Astrocyte (in vitro differentiated cells and primary cell): Measurements from ENCODE around the gene DPH1. TPM values are rescaled to one million over a fixed set of nuclear protein-coding genes. Genes with fewer than 3 reads are reported as not detected.

Source experiments
- DNase-seq: peaks from one replicate; pipeline ENCODE4 v3.0.0-alpha.2; 2010; ENCODE audit warnings: low read depth
- FAIRE-seq: peaks from 2 replicates; lab custom pipeline; 2011; peaks lifted over from hg19 to GRCh38; lab: Jason Lieb, UNC
- H2AFZ ChIP-seq: 2 replicates; pipeline ENCODE4 v1.6.0; 2012; ENCODE audit warnings: low read depth, low read length, inconsistent platforms
- H3K27ac ChIP-seq: 2 replicates; pipeline ENCODE4 v1.5.1; 2011; ENCODE audit warnings: low read depth, low read length, inconsistent platforms
- H3K27me3 ChIP-seq: 2 replicates; pipeline ENCODE4 v1.6.0; 2011; ENCODE audit warnings: low read length, inconsistent platforms; ENCODE audit not compliant: insufficient read depth
- H3K36me3 ChIP-seq: 2 replicates; pipeline ENCODE4 v1.5.1; 2011; ENCODE audit warnings: low read length, inconsistent platforms; ENCODE audit not compliant: insufficient read depth
- H3K4me1 ChIP-seq: 2 replicates; pipeline ENCODE4 v1.5.1; 2011; ENCODE audit warnings: low read length, inconsistent platforms; ENCODE audit not compliant: insufficient read depth
- H3K4me2 ChIP-seq: 2 replicates; pipeline ENCODE4 v1.6.0; 2012; ENCODE audit warnings: low read length, inconsistent platforms
- H3K4me3 ChIP-seq: 2 replicates; pipeline ENCODE4 v1.5.1; 2011; ENCODE audit warnings: low read depth, mild to moderate bottlenecking, low read length, inconsistent platforms; ENCODE audit not compliant: insufficient read depth
- H3K79me2 ChIP-seq: 2 replicates; pipeline ENCODE4 v1.6.0; 2012; ENCODE audit warnings: mild to moderate bottlenecking, low read length, inconsistent platforms; ENCODE audit not compliant: insufficient read depth
- H3K9ac ChIP-seq: 2 replicates; pipeline ENCODE4 v1.6.0; 2012; ENCODE audit warnings: mild to moderate bottlenecking, low read length, inconsistent platforms
- H3K9me3 ChIP-seq: 2 replicates; pipeline ENCODE4 v1.5.1; 2012; ENCODE audit warnings: low read depth, mild to moderate bottlenecking, low read length, inconsistent platforms; ENCODE audit not compliant: insufficient read depth
- H4K20me1 ChIP-seq: 2 replicates; pipeline ENCODE4 v1.6.0; 2012; ENCODE audit warnings: low read length, inconsistent platforms; ENCODE audit not compliant: insufficient read depth
- H3K27ac Mint-ChIP-seq: one replicate; pipeline ENCODE4 v1.8.0; 2021; ENCODE audit warnings: mild to moderate bottlenecking, mixed read lengths; ENCODE audit not compliant: unreplicated experiment
- H3K27me3 Mint-ChIP-seq: one replicate; pipeline ENCODE4 v1.8.0; 2021; ENCODE audit warnings: low read depth, mixed read lengths; ENCODE audit not compliant: unreplicated experiment
- H3K36me3 Mint-ChIP-seq: one replicate; pipeline ENCODE4 v1.8.0; 2021; ENCODE audit warnings: low read depth, mixed read lengths; ENCODE audit not compliant: unreplicated experiment
- H3K4me1 Mint-ChIP-seq: one replicate; pipeline ENCODE4 v1.8.0; 2021; ENCODE audit warnings: low read depth, mixed read lengths; ENCODE audit not compliant: unreplicated experiment
- H3K4me3 Mint-ChIP-seq: one replicate; pipeline ENCODE4 v1.8.0; 2021; ENCODE audit warnings: mild to moderate bottlenecking, moderate library complexity, mixed read lengths; ENCODE audit not compliant: unreplicated experiment
- H3K9me3 Mint-ChIP-seq: one replicate; pipeline ENCODE4 v1.8.0; 2021; ENCODE audit warnings: mild to moderate bottlenecking, mixed read lengths; ENCODE audit not compliant: unreplicated experiment
- EZH2 ChIP-seq: IDR thresholded peaks from 2 replicates; pipeline ENCODE4 v1.6.1; 2012; ENCODE audit warnings: mild to moderate bottlenecking, low read length, inconsistent platforms; ENCODE audit not compliant: insufficient read depth
- total RNA-seq: library from RNA; stranded (reverse); gene quantifications from 2 replicates; pipeline ENCODE4 v1.2.1, GENCODE V29; 2021
- TF ChIP-seq, protein P1 (sequence below): IDR thresholded peaks from 2 replicates; pipeline ENCODE4 v1.5.1; 2011; ENCODE audit warnings: low read depth, mild to moderate bottlenecking, inconsistent platforms, low read length, moderate library complexity; ENCODE audit not compliant: insufficient read depth

DPH1 gene
- total RNA-seq, 1 donor from 2014 or later = 25.8 TPM

DNA sequence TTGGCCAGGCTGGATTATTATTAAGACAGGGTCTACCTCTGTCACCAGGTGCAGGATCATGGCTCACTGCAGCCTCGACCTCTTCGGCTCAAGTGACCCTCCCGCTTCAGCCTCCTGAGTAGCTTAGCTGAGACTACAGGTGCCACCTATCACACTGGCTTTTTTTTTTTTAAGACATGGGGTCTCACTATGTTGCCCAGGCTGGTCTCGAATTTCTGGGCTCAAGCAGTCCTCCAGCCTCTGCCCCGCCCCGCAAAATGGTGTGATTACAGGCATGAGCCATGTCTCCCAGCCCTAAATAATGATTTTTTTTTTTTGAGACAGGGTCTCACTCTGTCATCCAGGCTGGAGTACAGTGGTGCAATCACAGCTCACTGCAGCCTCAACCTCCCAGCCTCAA, 17.6 kb downstream of the DPH1 start:
- no peak for DNase-seq

DNA sequence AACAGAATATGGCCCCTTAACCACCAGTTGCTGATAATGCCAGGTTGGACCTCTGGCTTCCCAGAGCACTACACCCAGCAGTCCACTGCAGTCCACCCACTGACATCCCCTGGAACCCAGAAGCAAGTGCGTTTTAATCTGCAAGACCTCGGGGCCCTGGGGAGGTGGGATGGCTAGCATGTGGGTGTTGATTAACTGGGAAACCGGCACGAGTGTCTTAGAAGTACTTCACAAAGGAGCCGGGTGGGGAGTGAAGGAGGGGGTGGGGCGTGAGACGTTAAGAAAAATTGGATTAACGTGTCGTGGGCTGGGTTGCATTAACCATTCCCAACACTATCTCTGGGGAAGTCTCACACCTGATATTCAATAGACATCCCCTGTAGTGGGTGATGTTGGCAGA, 18.9 kb downstream of the DPH1 start:
- no peaks in the 10 kb centered on the region for H3K9me3 ChIP-seq
- peak overlapping the region; percentile 85 for H3K9ac ChIP-seq
- DNase-seq (no peak), FAIRE-seq (no peak)
- H4K20me1 ChIP-seq = peaks cover 24% of the 10 kb centered on the region
- peaks cover 12% of the 10 kb centered on the region for H3K4me1 Mint-ChIP-seq
- peak overlapping the region; percentile 77 for H3K27ac ChIP-seq
- H3K4me1 ChIP-seq = peaks cover 23% of the 10 kb centered on the region
- TF ChIP-seq, protein P1, sequence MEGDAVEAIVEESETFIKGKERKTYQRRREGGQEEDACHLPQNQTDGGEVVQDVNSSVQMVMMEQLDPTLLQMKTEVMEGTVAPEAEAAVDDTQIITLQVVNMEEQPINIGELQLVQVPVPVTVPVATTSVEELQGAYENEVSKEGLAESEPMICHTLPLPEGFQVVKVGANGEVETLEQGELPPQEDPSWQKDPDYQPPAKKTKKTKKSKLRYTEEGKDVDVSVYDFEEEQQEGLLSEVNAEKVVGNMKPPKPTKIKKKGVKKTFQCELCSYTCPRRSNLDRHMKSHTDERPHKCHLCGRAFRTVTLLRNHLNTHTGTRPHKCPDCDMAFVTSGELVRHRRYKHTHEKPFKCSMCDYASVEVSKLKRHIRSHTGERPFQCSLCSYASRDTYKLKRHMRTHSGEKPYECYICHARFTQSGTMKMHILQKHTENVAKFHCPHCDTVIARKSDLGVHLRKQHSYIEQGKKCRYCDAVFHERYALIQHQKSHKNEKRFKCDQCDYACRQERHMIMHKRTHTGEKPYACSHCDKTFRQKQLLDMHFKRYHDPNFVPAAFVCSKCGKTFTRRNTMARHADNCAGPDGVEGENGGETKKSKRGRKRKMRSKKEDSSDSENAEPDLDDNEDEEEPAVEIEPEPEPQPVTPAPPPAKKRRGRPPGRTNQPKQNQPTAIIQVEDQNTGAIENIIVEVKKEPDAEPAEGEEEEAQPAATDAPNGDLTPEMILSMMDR = no peak
- TF ChIP-seq EZH2 = no peak
- H3K79me2 ChIP-seq = peaks cover 14% of the 10 kb centered on the region
- peak overlapping the region; percentile 18 for H3K27ac Mint-ChIP-seq
- no peaks in the 10 kb centered on the region for H3K27me3 ChIP-seq
- peak overlapping the region; percentile 88 for H3K4me2 ChIP-seq
- no peak overlapping the region for H3K4me3 ChIP-seq
- H3K27me3 Mint-ChIP-seq = peaks cover 4% of the 10 kb centered on the region
- no peaks in the 10 kb centered on the region for H3K36me3 ChIP-seq
- H2AFZ ChIP-seq = no peak overlapping the region
- H3K9me3 Mint-ChIP-seq = peaks cover 2% of the 10 kb centered on the region
- H3K36me3 Mint-ChIP-seq = no peaks in the 10 kb centered on the region
- peak overlapping the region; percentile 83 for H3K4me3 Mint-ChIP-seq

More for the DNA sequence above, 17.6 kb downstream of the DPH1 start:
- FAIRE-seq = no peak
- Mint-ChIP-seq H3K27ac (no peak overlapping the region), H3K4me1 (peaks cover 10% of the 10 kb centered on the region), H3K9me3 (peaks cover 2% of the 10 kb centered on the region), H3K36me3 (peaks cover 5% of the 10 kb centered on the region), H3K27me3 (peaks cover 4% of the 10 kb centered on the region), H3K4me3 (no peak overlapping the region)
- TF ChIP-seq, protein P1 = no peak
- no peak for TF ChIP-seq EZH2
- H2AFZ ChIP-seq = no peak overlapping the region
- H3K9me3 ChIP-seq = no peaks in the 10 kb centered on the region
- H3K79me2 ChIP-seq = peaks cover 26% of the 10 kb centered on the region
- H3K9ac ChIP-seq = no peak overlapping the region
- H3K27ac ChIP-seq = no peak overlapping the region
- H4K20me1 ChIP-seq = peaks cover 31% of the 10 kb centered on the region
- H3K4me3 ChIP-seq = no peak overlapping the region
- no peaks in the 10 kb centered on the region for H3K27me3 ChIP-seq
- peaks cover 3% of the 10 kb centered on the region for H3K36me3 ChIP-seq
- peaks cover 35% of the 10 kb centered on the region for H3K4me1 ChIP-seq
- no peak overlapping the region for H3K4me2 ChIP-seq
